Psoas muscle (tissue), 8 donors: Measurements from ENCODE around the gene SLC6A15. TPM values are rescaled to one million over a fixed set of nuclear protein-coding genes. Genes with fewer than 3 reads are reported as not detected.

Experiments
- ATAC-seq, 4 donors: fragments of 200-7000 bp; cut with Tn5 transposase; one replicate each; pipeline ENCODE4 v1.9.1; 2020; ENCODE audit warnings: moderate library complexity in 3 of 4, mild to moderate bottlenecking in 2 of 4
- DNase-seq, 2 donors: peaks; one replicate each; pipeline ENCODE4 v3.0.0-alpha.2; 2020
- H3K27ac ChIP-seq: fragments of 200-600 bp; one replicate; pipeline ENCODE4 v1.8.0; 2022
- H3K27me3 ChIP-seq, 3 donors: fragments of 200-600 bp in 1 of 3; one replicate each; pipeline versions ENCODE4 v1.6.1 to v1.8.0; 2013 to 2022; ENCODE audit warnings: low read length in 2 of 3, mild to moderate bottlenecking in 2 of 3, moderate library complexity in 1 of 3; ENCODE audit not compliant: insufficient read depth in 3 of 3
- H3K36me3 ChIP-seq, 2 donors: fragments of 200-600 bp in 1 of 2; one replicate each; pipeline versions ENCODE4 v1.6.1 to v1.8.0; 2013 to 2022; ENCODE audit warnings: low read depth in 1 of 2, mild to moderate bottlenecking in 1 of 2, moderate library complexity in 1 of 2; ENCODE audit not compliant: insufficient read depth in 1 of 2
- H3K4me1 ChIP-seq: fragments of 200-600 bp; one replicate; pipeline ENCODE4 v1.8.0; 2022
- H3K4me3 ChIP-seq: fragments of 200-600 bp; one replicate; pipeline ENCODE4 v1.8.0; 2022; ENCODE audit warnings: mild to moderate bottlenecking
- H3K9me3 ChIP-seq: fragments of 200-600 bp; one replicate; pipeline ENCODE4 v1.8.0; 2022
- WGBS, 3 donors: extraction: QIAGEN DNeasy Blood & Tissue Kit; methylation state at CpG; one replicate each; pipeline versions ENCODE4 v1.1.6 to v1.1.7; 2013; 5-methylcytosine and 5-hydroxymethylcytosine counted together
- intact Hi-C, 2 donors: fragments of 100-400 bp; cut with DNase I; formaldehyde crosslinking; loops; one replicate each; pipeline versions ENCODE4 v1.11.0 to v1.14.2; 2022
- polyA plus RNA-seq, 3 donors: library from polyadenylated mRNA; stranded (reverse); fragments of 200-250 nt; gene quantifications; one replicate each; pipeline ENCODE4 v1.2.3, GENCODE V29; 2013
- total RNA-seq, 4 donors: library from RNA; stranded (reverse); fragmentation: NEBNext Ultra II Directional in 2 of 4; extraction: Animal tissue kit (Norgen Biotek cat#: 25700) in 2 of 4; gene quantifications; one replicate each; pipeline versions ENCODE4 v1.2.1 to v1.2.4, GENCODE V29; 2021 to 2023
- TF ChIP-seq, protein P1 (sequence below): fragments of 200-600 bp; IDR thresholded peaks from one replicate; pipeline ENCODE4 v1.8.0; 2022; ENCODE audit warnings: antibody characterized with exemption
- donor health status: healthy with polysubstance abuse.
- donor health status: DM: no; HTN: no; CAD: no; lungs with moderate emphysema.
- donor health status: Bipolar disorder and iron deficiency.
- donor health status: healthy.
- donor health status: DM: yes; HTN: yes; CAD: no.
- donor health status: DM: no; HTN: no; CAD: no.
- donor health status: DM: no; HTN: no; CAD: no.
- donor health status: DM: yes; HTN: yes; CAD: no.

Gene SLC6A15
- total and polyA plus RNA-seq, 7 donors: 0.03 to 0.18 (median 0.06) TPM; not detected in 3

DNA sequence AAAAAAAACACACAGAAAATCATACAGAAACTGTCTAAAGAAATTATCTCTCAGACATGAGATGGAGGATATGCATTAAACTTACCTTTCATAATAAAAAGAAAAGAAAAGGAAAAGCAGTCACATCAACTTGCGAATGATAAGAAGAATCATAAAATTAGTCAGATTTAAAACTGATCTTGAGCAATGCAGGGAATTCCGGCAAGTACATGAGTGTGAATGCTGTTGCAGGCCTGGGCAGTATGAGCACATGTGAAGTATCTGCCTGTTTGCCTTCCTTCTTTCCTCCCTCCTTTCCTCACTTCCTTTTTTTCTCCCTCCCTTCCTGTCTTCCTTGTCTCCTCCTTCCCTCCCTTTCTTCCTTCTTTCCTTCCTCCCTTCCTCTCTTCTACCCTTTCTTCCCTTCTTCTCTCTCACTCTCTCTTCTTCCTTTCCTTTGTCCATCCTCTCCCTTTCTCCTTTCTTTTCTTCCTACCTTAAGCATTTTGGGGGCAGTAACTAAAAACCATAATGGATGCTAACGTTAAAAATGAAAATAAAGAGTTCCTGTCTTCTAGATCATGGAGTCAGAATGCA, 38.5 kb upstream of the SLC6A15 start:
- DNase-seq (no peak), ATAC-seq (no peak)
- TF ChIP-seq, protein P1, sequence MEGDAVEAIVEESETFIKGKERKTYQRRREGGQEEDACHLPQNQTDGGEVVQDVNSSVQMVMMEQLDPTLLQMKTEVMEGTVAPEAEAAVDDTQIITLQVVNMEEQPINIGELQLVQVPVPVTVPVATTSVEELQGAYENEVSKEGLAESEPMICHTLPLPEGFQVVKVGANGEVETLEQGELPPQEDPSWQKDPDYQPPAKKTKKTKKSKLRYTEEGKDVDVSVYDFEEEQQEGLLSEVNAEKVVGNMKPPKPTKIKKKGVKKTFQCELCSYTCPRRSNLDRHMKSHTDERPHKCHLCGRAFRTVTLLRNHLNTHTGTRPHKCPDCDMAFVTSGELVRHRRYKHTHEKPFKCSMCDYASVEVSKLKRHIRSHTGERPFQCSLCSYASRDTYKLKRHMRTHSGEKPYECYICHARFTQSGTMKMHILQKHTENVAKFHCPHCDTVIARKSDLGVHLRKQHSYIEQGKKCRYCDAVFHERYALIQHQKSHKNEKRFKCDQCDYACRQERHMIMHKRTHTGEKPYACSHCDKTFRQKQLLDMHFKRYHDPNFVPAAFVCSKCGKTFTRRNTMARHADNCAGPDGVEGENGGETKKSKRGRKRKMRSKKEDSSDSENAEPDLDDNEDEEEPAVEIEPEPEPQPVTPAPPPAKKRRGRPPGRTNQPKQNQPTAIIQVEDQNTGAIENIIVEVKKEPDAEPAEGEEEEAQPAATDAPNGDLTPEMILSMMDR: no peak
- Histone ChIP-seq H3K9me3 (no peaks in the 10 kb centered on the region), H3K27me3 (no peaks in the 10 kb centered on the region), H3K4me3 (no peak overlapping the region), H3K27ac (no peak overlapping the region), H3K4me1 (no peaks in the 10 kb centered on the region), H3K36me3 (no peaks in the 10 kb centered on the region)
- 74 to 82% (median 80%) methylated on average over 3 of the region's 3 CpGs for WGBS, 3 donors
- intact Hi-C loops: no loop called here

DNA sequence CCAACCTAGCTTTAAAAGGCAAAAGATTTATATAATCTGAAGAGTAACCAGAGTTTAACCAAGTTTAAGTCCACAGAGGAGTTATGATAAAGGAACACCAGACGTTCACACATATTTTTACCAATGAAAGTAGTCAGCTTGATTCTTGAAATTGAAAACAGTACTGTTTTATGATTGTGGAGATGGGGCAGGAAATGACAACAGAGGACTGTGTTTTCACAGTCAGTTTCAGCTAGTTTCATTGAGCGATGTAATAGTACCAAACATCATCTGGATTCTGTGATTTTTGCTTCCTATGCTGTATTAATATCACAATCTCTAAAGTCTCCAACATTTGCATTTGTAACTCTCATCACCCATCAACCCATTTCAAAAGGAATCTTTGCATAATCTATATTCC, 34.2 kb upstream of the SLC6A15 start:
- TF ChIP-seq, protein P1: no peak
- Histone ChIP-seq H3K27me3 (no peaks in the 10 kb centered on the region), H3K4me3 (no peak overlapping the region), H3K27ac (no peak overlapping the region), H3K9me3 (no peaks in the 10 kb centered on the region), H3K36me3 (no peaks in the 10 kb centered on the region), H3K4me1 (no peaks in the 10 kb centered on the region)
- DNase-seq (no peak), ATAC-seq (no peak)
- WGBS, 3 donors: 63 to 75% (median 67%) methylated on average over 2 of the region's 2 CpGs
- intact Hi-C loops: no loop called here

DNA sequence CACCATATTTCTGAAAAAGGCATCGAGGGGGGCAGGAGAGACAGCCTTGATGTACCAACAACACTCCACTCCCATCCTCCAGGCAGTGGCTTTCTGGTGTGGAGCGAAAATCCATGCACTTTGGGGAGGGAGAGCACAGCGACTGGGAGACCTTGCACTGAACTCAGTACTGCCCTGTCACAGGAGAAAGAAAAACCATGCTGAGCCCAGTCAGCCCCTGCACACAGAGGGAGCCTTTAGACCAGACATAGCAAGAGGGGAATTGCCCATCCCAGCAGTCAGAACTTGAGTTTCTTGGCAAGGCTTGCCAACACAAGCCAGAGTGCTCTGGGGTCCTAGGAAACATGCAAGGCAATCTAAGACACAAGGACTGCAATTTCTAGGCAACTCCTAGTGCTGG, 24.8 kb upstream of the SLC6A15 start:
- Histone ChIP-seq H3K4me1 (no peaks in the 10 kb centered on the region), H3K9me3 (no peaks in the 10 kb centered on the region), H3K27ac (no peak overlapping the region), H3K4me3 (no peak overlapping the region), H3K36me3 (no peaks in the 10 kb centered on the region), H3K27me3 (no peaks in the 10 kb centered on the region)
- WGBS, 3 donors: 56 to 76% (median 72%) methylated on average over 3 of the region's 3 CpGs
- TF ChIP-seq, protein P1: no peak
- ATAC-seq (no peak), DNase-seq (no peak)
- intact Hi-C loops: no loop called here

DNA sequence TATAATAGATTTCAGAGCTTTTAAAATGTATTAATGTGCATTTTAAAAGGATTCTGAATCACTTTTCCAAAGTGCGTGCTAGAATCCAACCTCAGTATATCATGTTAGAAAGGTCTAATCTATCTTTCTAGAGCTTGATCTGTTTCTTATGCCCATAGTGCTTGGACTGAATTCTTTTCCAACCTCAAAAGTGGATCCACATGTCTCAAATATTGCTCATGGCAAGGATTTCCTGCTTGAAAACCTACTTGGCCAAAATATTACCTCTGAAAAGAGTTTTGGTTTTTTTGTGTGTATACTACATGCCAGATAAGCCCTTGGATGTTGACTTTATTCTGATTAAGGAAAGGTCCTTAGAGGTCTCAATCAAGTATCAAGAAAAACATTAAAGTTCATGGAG, 16.9 kb upstream of the SLC6A15 start:
- ATAC-seq (no peak), DNase-seq (no peak)
- no peaks in the 10 kb centered on the region for H3K9me3 ChIP-seq
- H3K4me3 ChIP-seq: no peak overlapping the region
- H3K27ac ChIP-seq: no peak overlapping the region
- intact Hi-C loops: no loop called here
- WGBS, 3 donors: 94 to 96% (median 96%) methylated on average over 1 of the region's 1 CpG
- H3K36me3 ChIP-seq: no peaks in the 10 kb centered on the region
- no peaks in the 10 kb centered on the region for H3K4me1 ChIP-seq
- no peaks in the 10 kb centered on the region for H3K27me3 ChIP-seq
- TF ChIP-seq, protein P1: no peak

DNA sequence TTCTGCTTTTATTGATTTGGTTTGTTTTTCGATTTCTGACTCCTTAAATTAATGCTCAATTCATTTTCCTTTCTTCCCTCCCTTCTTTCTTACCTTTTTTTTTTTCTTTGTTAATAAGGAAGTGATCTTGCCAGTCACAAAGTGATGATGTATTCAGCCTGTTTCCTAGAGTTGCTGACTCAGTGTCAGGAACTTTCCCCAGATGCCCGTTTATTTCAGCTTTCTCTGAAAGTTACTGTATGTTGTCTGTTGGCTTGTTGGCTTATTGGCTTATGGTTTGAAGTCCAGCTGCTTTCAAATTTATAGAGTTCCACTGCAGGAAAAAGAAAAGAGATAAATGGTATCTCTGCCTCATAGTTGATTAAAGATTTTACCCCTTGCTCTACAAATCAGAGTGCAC, 12.4 kb upstream of the SLC6A15 start:
- no peak overlapping the region for H3K27ac ChIP-seq
- no peaks in the 10 kb centered on the region for H3K36me3 ChIP-seq
- 40 to 47% (median 40%) methylated on average over 2 of the region's 2 CpGs for WGBS, 3 donors
- intact Hi-C loops: no loop called here
- no peaks in the 10 kb centered on the region for H3K4me1 ChIP-seq
- DNase-seq (no peak), ATAC-seq (no peak)
- H3K4me3 ChIP-seq: no peak overlapping the region
- H3K27me3 ChIP-seq: no peaks in the 10 kb centered on the region
- TF ChIP-seq, protein P1: no peak
- no peaks in the 10 kb centered on the region for H3K9me3 ChIP-seq
